K562 (cell line): ENCODE measurements around the gene UNC13C.

Experiments used
- CCNT2 ChIP-seq: IDR thresholded peaks from 2 replicates; pipeline ENCODE4 v1.6.1; 2011; ENCODE audit warnings: borderline replicate concordance, low read depth, mild to moderate bottlenecking, moderate library complexity, mixed read lengths, low read length; ENCODE audit not compliant: insufficient read length; ENCODE audit errors: extremely low read depth
- CEBPB ChIP-seq: fragments of 450-650 bp; IDR thresholded peaks from 2 replicates; pipeline ENCODE4 v1.6.1; 2016; ENCODE audit warnings: missing genetic modification characterization, missing compliant biosample characterization
- CREB1 ChIP-seq, 2 experiments: sonication (generic) in 1 of 2; formaldehyde crosslinking in 1 of 2; IDR thresholded peaks; 2 replicates each; pipeline versions ENCODE4 v1.6.1 to v1.8.0; 2012 to 2022; ENCODE audit warnings: inconsistent platforms in 1 of 2, mild to moderate bottlenecking in 1 of 2, missing genetic modification reagents in 1 of 2, moderate library complexity in 1 of 2
- GATAD2A ChIP-seq: fragments of 450-650 bp; IDR thresholded peaks from 2 replicates; pipeline ENCODE4 v1.6.1; 2017
- KLF16 ChIP-seq: IDR thresholded peaks from 2 replicates; pipeline ENCODE4 v1.6.1; 2016; ENCODE audit warnings: antibody characterized with exemption
- POLR2AphosphoS5 ChIP-seq: IDR thresholded peaks from 2 replicates; pipeline ENCODE4 v1.6.1; 2011; ENCODE audit warnings: mild to moderate bottlenecking, low read depth, low read length, moderate library complexity; ENCODE audit not compliant: control insufficient read depth, insufficient read depth
- RBM14 ChIP-seq: fragments of 200-400 bp; formaldehyde crosslinking; IDR thresholded peaks from 2 replicates; pipeline ENCODE4 v1.6.1; 2018; ENCODE audit warnings: low read depth, mild to moderate bottlenecking, low read length, moderate library complexity, borderline replicate concordance; ENCODE audit not compliant: insufficient read depth
- REST ChIP-seq, 2 experiments: fragments of 450-650 bp; formaldehyde crosslinking in 1 of 2; IDR thresholded peaks; 2 replicates each; pipeline versions ENCODE4 v1.4.0 to v1.6.1; 2014 to 2020; ENCODE audit warnings: mild to moderate bottlenecking in 2 of 2, borderline replicate concordance in 1 of 2, low read depth in 1 of 2
- ZNF282 ChIP-seq: sonication (generic); formaldehyde crosslinking; IDR thresholded peaks from 2 replicates; pipeline ENCODE4 v1.8.1; 2023; ENCODE audit warnings: missing genetic modification reagents
- ZNF707 ChIP-seq: fragments of 250-450 bp; sonication (Bioruptor Pico); conservative IDR thresholded peaks from 2 replicates; pipeline ENCODE4 v1.8.0; 2022; ENCODE audit warnings: inconsistent platforms, mild to moderate bottlenecking, moderate library complexity

- no peak for TF ChIP-seq CREB1 (IDR thresholded peaks at IDR 0.05)
- no peak for TF ChIP-seq CREB1 (CRISPR knock-in tag; IDR thresholded peaks at IDR 0.05)
- no peak for TF ChIP-seq CCNT2
- no peak for TF ChIP-seq KLF16
- no peak for TF ChIP-seq REST (IDR thresholded peaks at IDR 0.05; ENCODE audit: borderline replicate concordance)
- TF ChIP-seq REST (CRISPR knock-in tag; IDR thresholded peaks at IDR 0.05; ENCODE audit: low read depth) = no peak
- TF ChIP-seq ZNF282 (CRISPR knock-in tag) = no peak
- TF ChIP-seq CEBPB (tag) = no peak
- TF ChIP-seq GATAD2A = no peak
- TF ChIP-seq RBM14 = no peak
- TF ChIP-seq ZNF707 (CRISPR knock-in tag) = no peak
- no peak for TF ChIP-seq POLR2AphosphoS5
These were observed 304.1 kb downstream of the UNC13C start for GRCh38 chr15:54282228-54282836.
